KMS-11 (cell line): ENCODE results near the gene OPALIN.
A peak's percentile ranks its signal among the peaks of the same experiment; 100 is the strongest.

ENCODE experiments used
- H2AFZ ChIP-seq: fragments of 200-600 bp; sonication (generic); 2 replicates; pipeline ENCODE4 v1.6.1; 2016; ENCODE audit warnings: antibody characterized with exemption, mixed run types, low read depth
- H3K27ac ChIP-seq: fragments of 200-600 bp; sonication (generic); 2 replicates; pipeline ENCODE4 v1.6.1; 2016; ENCODE audit warnings: mild to moderate bottlenecking, mixed run types
- H3K27me3 ChIP-seq: fragments of 200-600 bp; sonication (generic); 2 replicates; pipeline ENCODE4 v1.6.1; 2017; ENCODE audit warnings: mild to moderate bottlenecking, low read depth, mixed run types, moderate library complexity; ENCODE audit not compliant: insufficient read depth
- H3K36me3 ChIP-seq: fragments of 200-600 bp; sonication (generic); 2 replicates; pipeline ENCODE4 v1.6.1; 2017; ENCODE audit warnings: mild to moderate bottlenecking, mixed run types; ENCODE audit not compliant: insufficient read depth
- H3K4me1 ChIP-seq: fragments of 200-600 bp; sonication (generic); 2 replicates; pipeline ENCODE4 v1.6.1; 2016; ENCODE audit warnings: mild to moderate bottlenecking, low read depth, mixed run types; ENCODE audit not compliant: poor library complexity, severe bottlenecking
- H3K4me2 ChIP-seq: fragments of 200-600 bp; sonication (generic); 2 replicates; pipeline ENCODE4 v1.7.0; 2016; ENCODE audit warnings: mild to moderate bottlenecking, mixed run types
- H3K4me3 ChIP-seq: fragments of 200-600 bp; sonication (generic); IDR thresholded peaks from 2 replicates; pipeline ENCODE4 v1.6.1; 2017; ENCODE audit warnings: low read depth, low read length, mixed read lengths; ENCODE audit not compliant: insufficient read depth
- H3K79me2 ChIP-seq: fragments of 200-600 bp; sonication (generic); 2 replicates; pipeline ENCODE4 v1.6.1; 2016; ENCODE audit warnings: low read depth, mixed run types; ENCODE audit not compliant: insufficient read depth
- H3K9ac ChIP-seq: fragments of 200-600 bp; sonication (generic); 2 replicates; pipeline ENCODE4 v1.6.1; 2016; ENCODE audit warnings: mild to moderate bottlenecking, mixed run types
- H4K20me1 ChIP-seq: fragments of 200-600 bp; sonication (generic); 2 replicates; pipeline ENCODE4 v1.6.1; 2016; ENCODE audit warnings: mild to moderate bottlenecking, mixed run types; ENCODE audit not compliant: insufficient read depth
- CTCF ChIP-seq: fragments of 200-600 bp; sonication (generic); conservative IDR thresholded peaks from 2 replicates; pipeline ENCODE4 v1.6.1; 2017; ENCODE audit warnings: low read depth, mild to moderate bottlenecking, antibody characterized with exemption, low read length, moderate library complexity, mixed read lengths

The OPALIN gene

GRCh38 chr10:96369890-96370583 is 11.2 kb upstream of the OPALIN start:
- H3K27me3 ChIP-seq, result no peaks in the 10 kb centered on the region
- no peaks in the 10 kb centered on the region for H3K79me2 ChIP-seq
- no peaks in the 10 kb centered on the region for H4K20me1 ChIP-seq
- no peaks in the 10 kb centered on the region for H3K36me3 ChIP-seq
- H2AFZ ChIP-seq, result peak overlapping the region; percentile 24; the same call in 1 of the 2 replicates
- H3K4me3 ChIP-seq, result no peak overlapping the region
- H3K27ac ChIP-seq, result no peak overlapping the region
- no peak overlapping the region; the same call in 1 of the 2 replicates for H3K4me2 ChIP-seq
- no peak for TF ChIP-seq CTCF
- no peaks in the 10 kb centered on the region for H3K4me1 ChIP-seq
- no peak overlapping the region for H3K9ac ChIP-seq

GRCh38 chr10:96368971-96369370 is 10.2 kb upstream of the OPALIN start:
- Histone ChIP-seq H3K27ac (no peak overlapping the region), H3K4me2 (no peak overlapping the region), H3K27me3 (no peaks in the 10 kb centered on the region), H2AFZ (no peak overlapping the region), H3K36me3 (no peaks in the 10 kb centered on the region), H3K4me3 (no peak overlapping the region), H3K79me2 (no peaks in the 10 kb centered on the region), H3K9ac (no peak overlapping the region), H3K4me1 (no peaks in the 10 kb centered on the region), H4K20me1 (no peaks in the 10 kb centered on the region)
- TF ChIP-seq CTCF, result no peak

- Histone ChIP-seq H3K36me3 (no peaks in the 10 kb centered on the region), H3K27me3 (no peaks in the 10 kb centered on the region), H3K4me1 (no peaks in the 10 kb centered on the region), H3K4me2 (no peak overlapping the region), H3K27ac (no peak overlapping the region), H3K4me3 (no peak overlapping the region), H4K20me1 (no peaks in the 10 kb centered on the region), H2AFZ (no peak overlapping the region), H3K79me2 (no peaks in the 10 kb centered on the region), H3K9ac (no peak overlapping the region)
- no peak for TF ChIP-seq CTCF
These were observed 8.7 kb upstream of the OPALIN start for GRCh38 chr10:96367470-96367869.

- no peaks in the 10 kb centered on the region for H3K36me3 ChIP-seq
- no peak overlapping the region for H3K4me3 ChIP-seq
- H3K27ac ChIP-seq, result no peak overlapping the region
- no peak overlapping the region for H3K4me2 ChIP-seq
- no peaks in the 10 kb centered on the region for H4K20me1 ChIP-seq
- no peaks in the 10 kb centered on the region for H3K79me2 ChIP-seq
- H3K9ac ChIP-seq, result no peak overlapping the region
- TF ChIP-seq CTCF, result no peak
- H3K4me1 ChIP-seq, result no peaks in the 10 kb centered on the region
- no peak overlapping the region for H2AFZ ChIP-seq
- H3K27me3 ChIP-seq, result no peaks in the 10 kb centered on the region
These were observed 7.7 kb upstream of the OPALIN start for GRCh38 chr10:96366508-96366907.
